Natural killer cell (primary cell): ENCODE results near the gene ALS2. TPM values are rescaled to one million over a fixed set of nuclear protein-coding genes. Genes with fewer than 3 reads are reported as not detected.

Experiments used
- ATAC-seq, 3 donors: fragments of 150-1000 bp in 2 of 3; fragments of 200-7000 bp in 1 of 3; cut with Tn5 transposase; 1 replicate in 1 of 3; 2 replicates in 2 of 3; pipeline ENCODE4 v1.10.0; 2021; ENCODE audit warnings: mild to moderate bottlenecking in 2 of 3, moderate library complexity in 2 of 3
- DNase-seq, 2 donors: peaks; one replicate each; pipeline versions ENCODE4 v3.0.0 to v3.0.0-alpha.2; 2013 to 2021; ENCODE audit warnings: mixed read lengths in 1 of 2
- H3K27ac ChIP-seq: one replicate; pipeline ENCODE4 v1.5.1; 2013; ENCODE audit warnings: mild to moderate bottlenecking, low read length
- H3K27me3 ChIP-seq: one replicate; pipeline ENCODE4 v1.6.1; 2013; ENCODE audit warnings: low read length; ENCODE audit not compliant: control insufficient read depth, insufficient read depth
- H3K36me3 ChIP-seq: one replicate; pipeline ENCODE4 v1.6.1; 2013; ENCODE audit warnings: low read length; ENCODE audit not compliant: control insufficient read depth, insufficient read depth
- H3K4me1 ChIP-seq: one replicate; pipeline ENCODE4 v1.6.1; 2013; ENCODE audit warnings: low read length; ENCODE audit not compliant: control insufficient read depth, insufficient read depth
- H3K4me3 ChIP-seq: one replicate; pipeline ENCODE4 v1.5.1; 2013; ENCODE audit warnings: low read length
- H3K9me3 ChIP-seq: one replicate; pipeline ENCODE4 v1.6.1; 2013; ENCODE audit warnings: low read length; ENCODE audit not compliant: control insufficient read depth, insufficient read depth
- H3K27ac Mint-ChIP-seq, 2 donors: one replicate each; pipeline ENCODE4 v1.8.0; 2022; ENCODE audit warnings: mild to moderate bottlenecking in 2 of 2, mixed read lengths in 2 of 2, moderate library complexity in 1 of 2
- H3K27me3 Mint-ChIP-seq, 2 donors: one replicate each; pipeline ENCODE4 v1.8.0; 2022; ENCODE audit warnings: low read depth in 2 of 2, mixed read lengths in 2 of 2
- H3K36me3 Mint-ChIP-seq: one replicate; pipeline ENCODE4 v1.8.0; 2022; ENCODE audit warnings: mixed read lengths
- H3K4me1 Mint-ChIP-seq, 2 donors: one replicate each; pipeline ENCODE4 v1.8.0; 2022; ENCODE audit warnings: mixed read lengths in 2 of 2
- H3K4me3 Mint-ChIP-seq: one replicate; pipeline ENCODE4 v1.8.0; 2022; ENCODE audit warnings: mild to moderate bottlenecking, moderate library complexity, mixed read lengths
- H3K9me3 Mint-ChIP-seq, 2 donors: one replicate each; pipeline ENCODE4 v1.8.0; 2022; ENCODE audit warnings: mixed read lengths in 2 of 2
- CTCF ChIP-seq: fragments of 200-600 bp; IDR thresholded peaks from one replicate; pipeline ENCODE4 v1.8.0; 2022; ENCODE audit warnings: antibody characterized with exemption
- WGBS: methylation state at CpG from one replicate; pipeline ENCODE4 v1.1.7; 2013; ENCODE audit warnings: missing lambda C conversion rate; ENCODE audit not compliant: insufficient coverage; 5-methylcytosine and 5-hydroxymethylcytosine counted together
- intact Hi-C: fragments of 100-400 bp; cut with micrococcal nuclease; formaldehyde crosslinking; loops from one replicate; pipeline ENCODE4 v1.14.2; 2022
- total RNA-seq, 4 donors: library from RNA; stranded (reverse); fragments of 120-200 nt in 1 of 4; gene quantifications; one replicate each; pipeline versions ENCODE4 v1.2.3 to v1.2.4, GENCODE V29; 2013 to 2022

ALS2 gene
- total RNA-seq, 3 donors from 2014 or later (not counting 1 experiment from before 2014, with no cell fraction given) = 15.0 to 28.6 (median 19.1) TPM

- peaks cover 5% of the 10 kb centered on the region in 2 donors for H3K4me1 Mint-ChIP-seq
- TF ChIP-seq CTCF = no peak
These were observed 5.7 kb upstream of the ALS2 start for GRCh38 chr2:201786471-201786870.

GRCh38 chr2:201785135-201785534 is 4.4 kb upstream of the ALS2 start:
- no peak overlapping the region for H3K4me3 ChIP-seq
- H3K36me3 ChIP-seq = no peaks in the 10 kb centered on the region
- Mint-ChIP-seq H3K9me3 (no peaks in the 10 kb centered on the region), H3K4me1 (peaks cover 13 to 17% of the 10 kb centered on the region in 2 donors), H3K27ac (no peak overlapping the region), H3K4me3 (no peak overlapping the region), H3K36me3 (no peaks in the 10 kb centered on the region), H3K27me3 (peaks cover 0 to 18% of the 10 kb centered on the region in 2 donors)
- H3K27ac ChIP-seq = no peak overlapping the region
- intact Hi-C loops = no loop called here
- 52% methylated on average over 4 of the region's 4 CpGs for WGBS
- peaks cover 11% of the 10 kb centered on the region for H3K4me1 ChIP-seq
- DNase-seq = no peak
- no peak for TF ChIP-seq CTCF
- no peaks in the 10 kb centered on the region for H3K9me3 ChIP-seq
- H3K27me3 ChIP-seq = no peaks in the 10 kb centered on the region
- ATAC-seq = no peak

More at GRCh38 chr2:201786471-201786870, 5.7 kb upstream of the ALS2 start:
- ATAC-seq = no peak
- H3K4me3 Mint-ChIP-seq = no peak overlapping the region
- peaks cover 5% of the 10 kb centered on the region for H3K4me1 ChIP-seq
- no peaks in the 10 kb centered on the region for H3K27me3 ChIP-seq
- H3K9me3 Mint-ChIP-seq = no peaks in the 10 kb centered on the region
- no peak overlapping the region for H3K27ac Mint-ChIP-seq
- intact Hi-C loops = no loop called here
- H3K27ac ChIP-seq = no peak overlapping the region
- no peak overlapping the region for H3K4me3 ChIP-seq
- no peaks in the 10 kb centered on the region for H3K36me3 Mint-ChIP-seq
- H3K36me3 ChIP-seq = no peaks in the 10 kb centered on the region
- no peaks in the 10 kb centered on the region for H3K9me3 ChIP-seq
- DNase-seq = no peak
- peaks cover 0 to 18% of the 10 kb centered on the region in 2 donors for H3K27me3 Mint-ChIP-seq

GRCh38 chr2:201784563-201784962 is 3.8 kb upstream of the ALS2 start:
- no peak overlapping the region for H3K27ac Mint-ChIP-seq
- ATAC-seq (no peak), DNase-seq (no peak)
- intact Hi-C loops = no loop called here
- no peaks in the 10 kb centered on the region for H3K36me3 Mint-ChIP-seq
- no peak overlapping the region for H3K4me3 Mint-ChIP-seq
- Histone ChIP-seq H3K9me3 (no peaks in the 10 kb centered on the region), H3K27me3 (no peaks in the 10 kb centered on the region), H3K4me1 (peaks cover 14% of the 10 kb centered on the region), H3K36me3 (no peaks in the 10 kb centered on the region), H3K27ac (no peak overlapping the region), H3K4me3 (no peak overlapping the region)
- H3K9me3 Mint-ChIP-seq = no peaks in the 10 kb centered on the region
- peaks cover 19 to 22% of the 10 kb centered on the region in 2 donors for H3K4me1 Mint-ChIP-seq
- H3K27me3 Mint-ChIP-seq = peaks cover 0 to 18% of the 10 kb centered on the region in 2 donors
- WGBS = 67% methylated on average over 1 of the region's 1 CpG
- TF ChIP-seq CTCF = no peak

DNA sequence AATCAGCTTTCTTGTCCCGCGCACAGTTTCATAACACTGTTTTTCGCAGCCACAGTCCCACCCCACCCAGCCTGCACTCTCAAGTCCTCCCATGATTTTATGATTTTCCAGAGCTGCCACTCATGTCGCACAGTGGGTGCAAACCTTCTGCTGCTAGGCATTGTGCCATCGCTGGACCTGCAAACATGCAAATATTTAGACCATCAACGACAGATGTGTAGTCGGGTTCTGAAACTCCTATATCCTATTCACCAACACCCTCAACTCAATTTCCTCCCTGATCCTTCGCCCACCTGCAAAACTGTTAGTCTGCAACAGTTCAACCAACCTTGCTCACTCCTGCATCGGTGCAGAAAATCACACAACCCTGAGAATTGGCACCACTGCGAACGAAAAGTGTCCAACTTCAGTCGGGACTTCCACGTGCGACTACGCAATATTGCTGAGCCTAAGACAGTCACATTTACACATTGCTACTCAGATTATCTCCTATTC is 871 bp upstream of the ALS2 start:
- Mint-ChIP-seq H3K4me1 (peaks cover 23 to 24% of the 10 kb centered on the region in 2 donors), H3K36me3 (no peaks in the 10 kb centered on the region), H3K27me3 (peaks cover 0 to 10% of the 10 kb centered on the region in 2 donors), H3K4me3 (peak overlapping the region; percentile 99), H3K27ac (peak overlapping the region; percentile 91 to 94), H3K9me3 (no peaks in the 10 kb centered on the region)
- ATAC-seq (no peak), DNase-seq (peak in 1 of 2 donors; percentile 43)
- Histone ChIP-seq H3K4me3 (peak overlapping the region; percentile 87), H3K36me3 (no peaks in the 10 kb centered on the region), H3K4me1 (peaks cover 14% of the 10 kb centered on the region), H3K27me3 (no peaks in the 10 kb centered on the region), H3K9me3 (no peaks in the 10 kb centered on the region), H3K27ac (peak overlapping the region; percentile 82)
- no peak for TF ChIP-seq CTCF
- 2% methylated on average over 15 of the region's 15 CpGs for WGBS
- intact Hi-C loops = loop anchor here (1.0 kb wide), 1 partner anchor 330 kb away; the partner anchor contains the start of genes STRADB and TRAK2
